Stomach (tissue), 4 donors: ENCODE data around the gene OCLN.
"Not testable (repeated sequence)": the region's sequence is repeated elsewhere in the genome, so short reads cannot be mapped to it uniquely, and the experiment has no call there.

Experiments
- EP300 ChIP-seq: sonication (generic); formaldehyde crosslinking; IDR thresholded peaks from one replicate; pipeline ENCODE4 v1.6.1; 2017; ENCODE audit warnings: antibody characterized with exemption
- POLR2AphosphoS5 ChIP-seq, 3 donors: sonication (generic); formaldehyde crosslinking; IDR thresholded peaks; one replicate each; pipeline ENCODE4 v1.6.1; 2016; ENCODE audit warnings: antibody characterized with exemption in 3 of 3
- TF ChIP-seq, protein P1 (sequence below), 7 experiments: fragments of 450-650 bp in 4 of 7; fragments of 200-600 bp in 3 of 7; sonication (generic) in 3 of 7; IDR thresholded peaks; one replicate each; pipeline ENCODE4 v1.5.1; 2016 to 2019; ENCODE audit warnings: antibody characterized with exemption in 7 of 7, control low read depth in 2 of 7, mild to moderate bottlenecking in 1 of 7

DNA sequence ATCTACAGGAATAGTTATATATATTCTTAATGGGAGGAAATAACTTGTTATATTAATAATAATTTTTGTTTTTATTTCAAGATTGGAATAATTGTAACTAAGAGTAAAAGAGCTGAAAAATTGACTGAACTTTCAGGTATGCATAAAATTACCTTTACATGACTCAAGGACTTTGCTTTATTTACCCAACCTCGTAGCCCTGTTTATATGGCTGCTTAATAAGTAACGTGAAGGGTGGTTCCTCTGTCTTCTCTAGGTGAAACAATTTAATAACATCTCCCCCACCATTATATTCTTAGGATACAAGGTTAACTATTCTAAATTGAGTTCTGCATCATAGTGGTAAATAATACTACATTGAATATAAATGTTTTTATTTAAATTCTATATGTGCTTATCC, 75.5 kb downstream of the OCLN start:
- TF ChIP-seq, protein P1, sequence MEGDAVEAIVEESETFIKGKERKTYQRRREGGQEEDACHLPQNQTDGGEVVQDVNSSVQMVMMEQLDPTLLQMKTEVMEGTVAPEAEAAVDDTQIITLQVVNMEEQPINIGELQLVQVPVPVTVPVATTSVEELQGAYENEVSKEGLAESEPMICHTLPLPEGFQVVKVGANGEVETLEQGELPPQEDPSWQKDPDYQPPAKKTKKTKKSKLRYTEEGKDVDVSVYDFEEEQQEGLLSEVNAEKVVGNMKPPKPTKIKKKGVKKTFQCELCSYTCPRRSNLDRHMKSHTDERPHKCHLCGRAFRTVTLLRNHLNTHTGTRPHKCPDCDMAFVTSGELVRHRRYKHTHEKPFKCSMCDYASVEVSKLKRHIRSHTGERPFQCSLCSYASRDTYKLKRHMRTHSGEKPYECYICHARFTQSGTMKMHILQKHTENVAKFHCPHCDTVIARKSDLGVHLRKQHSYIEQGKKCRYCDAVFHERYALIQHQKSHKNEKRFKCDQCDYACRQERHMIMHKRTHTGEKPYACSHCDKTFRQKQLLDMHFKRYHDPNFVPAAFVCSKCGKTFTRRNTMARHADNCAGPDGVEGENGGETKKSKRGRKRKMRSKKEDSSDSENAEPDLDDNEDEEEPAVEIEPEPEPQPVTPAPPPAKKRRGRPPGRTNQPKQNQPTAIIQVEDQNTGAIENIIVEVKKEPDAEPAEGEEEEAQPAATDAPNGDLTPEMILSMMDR (IDR thresholded peaks at IDR 0.05): not testable (repeated sequence)
- not testable (repeated sequence) for TF ChIP-seq POLR2AphosphoS5 (IDR thresholded peaks at IDR 0.05); EP300
